LoVo (cell line): Measurements from ENCODE around the gene PDK1.

Experiments used
- DNase-seq: peaks from one replicate; pipeline ENCODE4 v3.0.0-alpha.2; 2016; ENCODE audit warnings: low spot score

Gene PDK1

GRCh38 chr2:172642301-172643020 is 86.6 kb downstream of the PDK1 start:
- DNase-seq: no peak

- no peak for DNase-seq
Measured at GRCh38 chr2:172643142-172643541, 87.3 kb downstream of the PDK1 start.

- DNase-seq: no peak
Measured at GRCh38 chr2:172647439-172647838, 91.5 kb downstream of the PDK1 start.

- DNase-seq: no peak
Measured at GRCh38 chr2:172655091-172655837, 99.4 kb downstream of the PDK1 start.

GRCh38 chr2:172655838-172656573 is 100.1 kb downstream of the PDK1 start:
- DNase-seq: no peak
